ENCODE data around the gene PLCH2.

GRCh38 chr1:2431518-2431917 lies 44.6 kb upstream of the PLCH2 start:
- TF ChIP-seq CTCF (IDR thresholded peaks at IDR 0.05; ENCODE audit: low read depth, low read length, poor library complexity, severe bottlenecking) = no peak
- no peak for TF ChIP-seq EZH2phosphoT487 (IDR thresholded peaks at IDR 0.05; ENCODE audit: borderline replicate concordance, low read length)

Measured in DOHH2 (cell line).